ENCODE data around the gene COL4A5. TPM values are rescaled to one million over a fixed set of nuclear protein-coding genes. Genes with fewer than 3 reads are reported as not detected.

Gene COL4A5
- total and polyA plus RNA-seq, 8 donors: 5.5 to 160 (median 48.5) TPM

DNA sequence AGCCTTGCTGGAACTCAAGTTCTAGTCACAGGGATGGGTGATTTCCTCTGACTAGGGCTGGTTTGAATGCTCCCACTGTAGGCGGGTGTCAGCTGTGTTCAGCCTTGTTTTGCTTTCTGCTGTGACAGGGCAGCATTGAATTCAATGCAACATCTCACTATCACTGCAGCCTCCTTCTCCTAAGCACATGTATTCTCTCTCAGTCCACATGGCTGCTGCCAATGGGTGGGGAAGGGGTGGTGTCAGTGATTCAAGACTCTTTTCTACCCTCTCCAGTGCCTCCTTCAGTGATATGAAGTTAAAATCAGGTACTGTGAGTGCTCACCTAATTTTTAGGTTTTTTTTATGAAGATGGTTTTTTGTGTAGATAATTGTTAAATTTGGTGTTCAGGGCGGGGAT lies 46.3 kb downstream of the COL4A5 start:
- Histone ChIP-seq H3K27me3 (no peaks in the 10 kb centered on the region), H3K4me1 (no peaks in the 10 kb centered on the region), H3K9me3 (peaks cover 0 to 21% (median 9%) of the 10 kb centered on the region in 4 donors), H3K27ac (no peak overlapping the region), H3K4me3 (no peak overlapping the region), H3K36me3 (peaks cover 0 to 6% (median 0%) of the 10 kb centered on the region in 4 donors)
- no peak for DNase-seq
- WGBS, 5 donors: 64 to 96% (median 85%) methylated on average over 2 of the region's 2 CpGs
- intact Hi-C loops (cut with DNase I; ENCODE audit: low total_unique reads): no loop called here
- TF ChIP-seq, protein P1, sequence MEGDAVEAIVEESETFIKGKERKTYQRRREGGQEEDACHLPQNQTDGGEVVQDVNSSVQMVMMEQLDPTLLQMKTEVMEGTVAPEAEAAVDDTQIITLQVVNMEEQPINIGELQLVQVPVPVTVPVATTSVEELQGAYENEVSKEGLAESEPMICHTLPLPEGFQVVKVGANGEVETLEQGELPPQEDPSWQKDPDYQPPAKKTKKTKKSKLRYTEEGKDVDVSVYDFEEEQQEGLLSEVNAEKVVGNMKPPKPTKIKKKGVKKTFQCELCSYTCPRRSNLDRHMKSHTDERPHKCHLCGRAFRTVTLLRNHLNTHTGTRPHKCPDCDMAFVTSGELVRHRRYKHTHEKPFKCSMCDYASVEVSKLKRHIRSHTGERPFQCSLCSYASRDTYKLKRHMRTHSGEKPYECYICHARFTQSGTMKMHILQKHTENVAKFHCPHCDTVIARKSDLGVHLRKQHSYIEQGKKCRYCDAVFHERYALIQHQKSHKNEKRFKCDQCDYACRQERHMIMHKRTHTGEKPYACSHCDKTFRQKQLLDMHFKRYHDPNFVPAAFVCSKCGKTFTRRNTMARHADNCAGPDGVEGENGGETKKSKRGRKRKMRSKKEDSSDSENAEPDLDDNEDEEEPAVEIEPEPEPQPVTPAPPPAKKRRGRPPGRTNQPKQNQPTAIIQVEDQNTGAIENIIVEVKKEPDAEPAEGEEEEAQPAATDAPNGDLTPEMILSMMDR (IDR thresholded peaks at IDR 0.05): no peak
- TF ChIP-seq POLR2AphosphoS5 (IDR thresholded peaks at IDR 0.05) (no peak), EP300 (IDR thresholded peaks at IDR 0.05) (no peak), POLR2A (IDR thresholded peaks at IDR 0.05) (no peak)

DNA sequence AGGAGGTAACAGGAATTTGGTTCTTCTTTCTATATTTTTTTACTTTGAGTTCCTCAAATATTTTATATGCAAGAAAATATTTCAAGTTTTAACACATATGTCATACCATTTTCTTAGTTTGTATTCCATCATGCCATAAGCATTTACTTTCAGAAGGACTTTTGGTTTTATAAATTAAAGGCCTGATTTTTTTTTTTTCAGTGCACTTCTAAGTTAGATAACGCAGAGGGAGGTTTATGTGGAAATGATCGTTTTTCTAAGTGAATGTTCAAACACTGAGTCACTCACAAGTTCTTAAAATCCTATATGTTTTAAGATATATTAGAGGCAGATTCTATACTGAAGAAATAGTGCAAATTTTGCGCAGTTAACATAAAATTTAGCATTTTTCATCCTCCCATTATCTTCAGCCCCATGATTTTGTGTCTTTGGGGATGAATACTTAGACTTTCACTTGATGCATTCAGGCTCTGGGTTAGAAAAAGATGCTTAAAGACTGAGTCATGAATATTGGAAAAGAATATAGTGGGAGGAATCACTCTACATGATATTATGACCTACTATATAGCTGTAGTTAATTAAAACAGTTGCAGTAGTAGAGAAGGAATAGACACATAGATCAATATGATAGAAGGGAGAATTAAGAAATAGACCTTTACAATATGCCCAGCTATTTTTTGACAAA lies 54.9 kb downstream of the COL4A5 start:
- H3K4me1 ChIP-seq: no peaks in the 10 kb centered on the region
- H3K27me3 ChIP-seq: no peaks in the 10 kb centered on the region
- intact Hi-C loops (cut with DNase I; ENCODE audit: low total_unique reads): no loop called here
- H3K4me3 ChIP-seq: no peak overlapping the region
- no peaks in the 10 kb centered on the region for H3K36me3 ChIP-seq
- WGBS, 5 donors: 51 to 85% (median 81%) methylated on average over 3 of the region's 3 CpGs
- H3K9me3 ChIP-seq: no peaks in the 10 kb centered on the region
- TF ChIP-seq, protein P1 (IDR thresholded peaks at IDR 0.05): no peak
- TF ChIP-seq POLR2AphosphoS5 (IDR thresholded peaks at IDR 0.05) (no peak), POLR2A (IDR thresholded peaks at IDR 0.05) (no peak), EP300 (IDR thresholded peaks at IDR 0.05) (no peak)
- DNase-seq: no peak
- no peak overlapping the region for H3K27ac ChIP-seq

DNA sequence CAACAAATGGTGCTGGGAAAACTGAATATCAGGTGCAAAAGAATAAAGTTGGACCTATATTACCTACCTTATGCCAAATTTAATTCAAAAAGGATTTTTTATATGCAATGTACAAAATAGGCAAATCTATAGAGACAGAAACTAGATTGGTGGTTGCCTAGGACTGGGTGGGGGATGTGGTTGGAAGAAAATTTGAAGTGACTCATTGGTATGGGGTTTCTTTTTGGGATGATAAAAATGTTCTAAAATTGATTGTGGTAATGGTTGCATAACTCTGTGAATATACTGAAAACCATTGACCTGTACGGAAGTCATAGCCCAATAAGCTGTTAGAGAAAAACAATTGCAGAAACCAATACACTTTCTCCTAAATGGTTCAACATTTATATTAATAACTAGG lies 72.1 kb downstream of the COL4A5 start:
- peaks cover 0 to 9% (median 0%) of the 10 kb centered on the region in 4 donors for H3K9me3 ChIP-seq
- 86 to 100% (median 92%) methylated on average over 1 of the region's 1 CpG for WGBS, 5 donors
- DNase-seq: no peak
- no peaks in the 10 kb centered on the region for H3K36me3 ChIP-seq
- peaks cover 0 to 8% (median 0%) of the 10 kb centered on the region in 4 donors for H3K4me1 ChIP-seq
- no peak overlapping the region for H3K27ac ChIP-seq
- no peak overlapping the region for H3K4me3 ChIP-seq
- intact Hi-C loops (cut with DNase I; ENCODE audit: low total_unique reads): no loop called here
- H3K27me3 ChIP-seq: no peaks in the 10 kb centered on the region
- TF ChIP-seq, protein P1 (IDR thresholded peaks at IDR 0.05): no peak
- no peak for TF ChIP-seq POLR2A (IDR thresholded peaks at IDR 0.05)
- no peak for TF ChIP-seq EP300 (IDR thresholded peaks at IDR 0.05)
- TF ChIP-seq POLR2AphosphoS5 (IDR thresholded peaks at IDR 0.05): no peak

DNA sequence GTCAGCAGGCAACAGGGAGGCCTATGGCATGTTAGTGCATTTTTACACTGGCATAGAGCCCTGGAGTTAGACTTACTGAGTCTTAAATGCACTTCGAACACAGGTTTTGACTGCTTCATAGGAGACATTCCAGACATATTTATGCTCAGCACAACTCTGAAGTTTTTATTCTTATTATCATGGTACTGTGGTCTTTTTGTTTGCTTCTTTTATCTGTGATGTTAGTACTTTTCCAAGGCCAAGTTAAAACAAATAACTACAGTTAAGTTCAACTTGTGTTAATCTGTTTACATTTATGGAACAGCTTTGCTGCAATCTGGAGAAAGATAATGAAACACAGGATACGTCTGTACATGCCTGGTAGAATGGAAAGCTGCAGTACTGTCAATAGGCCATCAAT lies 76.5 kb downstream of the COL4A5 start:
- intact Hi-C loops (cut with DNase I; ENCODE audit: low total_unique reads): no loop called here
- no peak for DNase-seq
- Histone ChIP-seq H3K27me3 (no peaks in the 10 kb centered on the region), H3K9me3 (peaks cover 0 to 5% (median 0%) of the 10 kb centered on the region in 4 donors), H3K27ac (no peak overlapping the region), H3K4me1 (peaks cover 0 to 8% (median 0%) of the 10 kb centered on the region in 4 donors), H3K4me3 (no peak overlapping the region), H3K36me3 (no peaks in the 10 kb centered on the region)
- TF ChIP-seq POLR2AphosphoS5 (IDR thresholded peaks at IDR 0.05) (no peak), EP300 (IDR thresholded peaks at IDR 0.05) (no peak), POLR2A (IDR thresholded peaks at IDR 0.05) (no peak)
- TF ChIP-seq, protein P1 (IDR thresholded peaks at IDR 0.05): no peak
- WGBS, 5 donors: 20 to 28% (median 26%) methylated on average over 2 of the region's 2 CpGs

Measured in stomach (tissue), 9 donors.